ENCODE measurements around the gene SYNCRIP. TPM values are rescaled to one million over a fixed set of nuclear protein-coding genes. Genes with fewer than 3 reads are reported as not detected.
"Not testable (repeated sequence)": the region's sequence is repeated elsewhere in the genome, so short reads cannot be mapped to it uniquely, and the experiment has no call there.

The SYNCRIP gene
- total RNA-seq, 4 donors from 2014 or later = 43.0 to 59.3 (median 54.5) TPM

DNA sequence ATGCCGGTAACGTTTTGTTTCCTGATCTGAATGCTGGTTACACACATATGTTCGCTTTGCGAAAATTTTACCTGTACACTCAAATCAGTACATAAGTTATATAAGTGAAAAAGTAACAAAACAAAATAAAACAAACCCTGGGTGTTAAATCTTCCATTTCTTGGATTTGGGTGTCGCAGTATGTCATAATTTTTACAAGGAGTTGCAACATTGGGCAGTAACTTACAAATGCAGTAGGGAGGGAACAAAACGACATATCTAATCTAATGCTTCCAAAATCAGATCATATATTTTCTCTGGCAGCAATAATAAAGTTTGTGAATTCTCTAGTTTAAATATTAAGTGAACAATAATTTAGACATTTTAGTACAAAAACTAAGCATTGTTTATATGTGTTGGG is 74.3 kb downstream of the SYNCRIP start:
- intact Hi-C loops (cut with DNase I; ENCODE audit: low total_unique reads) (no loop called here), in situ Hi-C loops (cut with MboI; ENCODE audit: low sequenced_read_pairs in 4 of 4) (no loop called here)
- peaks cover 0 to 49% of the 10 kb centered on the region in 2 donors for H3K36me3 ChIP-seq
- no peaks in the 10 kb centered on the region for H3K9me3 ChIP-seq
- no peak overlapping the region for H3K4me3 ChIP-seq
- no peaks in the 10 kb centered on the region for H3K27me3 ChIP-seq
- H3K27ac ChIP-seq = no peak overlapping the region
- no peak for ATAC-seq
- no peaks in the 10 kb centered on the region for H3K4me1 ChIP-seq
- TF ChIP-seq POLR2A (IDR thresholded peaks at IDR 0.05) = no peak
- TF ChIP-seq, protein P1, sequence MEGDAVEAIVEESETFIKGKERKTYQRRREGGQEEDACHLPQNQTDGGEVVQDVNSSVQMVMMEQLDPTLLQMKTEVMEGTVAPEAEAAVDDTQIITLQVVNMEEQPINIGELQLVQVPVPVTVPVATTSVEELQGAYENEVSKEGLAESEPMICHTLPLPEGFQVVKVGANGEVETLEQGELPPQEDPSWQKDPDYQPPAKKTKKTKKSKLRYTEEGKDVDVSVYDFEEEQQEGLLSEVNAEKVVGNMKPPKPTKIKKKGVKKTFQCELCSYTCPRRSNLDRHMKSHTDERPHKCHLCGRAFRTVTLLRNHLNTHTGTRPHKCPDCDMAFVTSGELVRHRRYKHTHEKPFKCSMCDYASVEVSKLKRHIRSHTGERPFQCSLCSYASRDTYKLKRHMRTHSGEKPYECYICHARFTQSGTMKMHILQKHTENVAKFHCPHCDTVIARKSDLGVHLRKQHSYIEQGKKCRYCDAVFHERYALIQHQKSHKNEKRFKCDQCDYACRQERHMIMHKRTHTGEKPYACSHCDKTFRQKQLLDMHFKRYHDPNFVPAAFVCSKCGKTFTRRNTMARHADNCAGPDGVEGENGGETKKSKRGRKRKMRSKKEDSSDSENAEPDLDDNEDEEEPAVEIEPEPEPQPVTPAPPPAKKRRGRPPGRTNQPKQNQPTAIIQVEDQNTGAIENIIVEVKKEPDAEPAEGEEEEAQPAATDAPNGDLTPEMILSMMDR (IDR thresholded peaks at IDR 0.05 in 4 of 5, conservative IDR thresholded peaks at IDR 0.05 in 1 of 5) = no peak
- no peak for DNase-seq

DNA sequence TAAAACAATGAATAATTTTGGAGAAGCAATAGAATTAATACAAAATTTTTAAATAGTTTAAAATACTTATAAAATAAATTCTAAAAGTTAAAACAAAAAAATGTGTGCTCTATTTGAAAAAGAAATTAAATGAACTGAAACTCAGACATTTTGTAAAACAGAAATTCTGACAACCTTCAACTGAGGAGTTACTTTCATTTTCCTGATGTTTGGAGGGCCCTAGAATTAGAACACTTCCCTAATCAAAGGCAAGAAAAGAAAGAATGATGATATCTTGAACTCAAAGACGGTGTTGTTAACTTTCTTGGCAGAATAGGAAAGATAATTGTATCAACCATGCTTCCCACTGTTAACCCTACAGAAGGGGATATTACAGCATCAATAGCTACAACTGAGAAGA is 77.0 kb downstream of the SYNCRIP start:
- Histone ChIP-seq H3K4me1 (no peaks in the 10 kb centered on the region), H3K4me3 (no peak overlapping the region), H3K9me3 (no peaks in the 10 kb centered on the region), H3K27ac (no peak overlapping the region), H3K36me3 (peaks cover 0 to 48% of the 10 kb centered on the region in 2 donors), H3K27me3 (no peaks in the 10 kb centered on the region)
- in situ Hi-C loops (cut with MboI; ENCODE audit: low sequenced_read_pairs in 4 of 4) = no loop called here
- intact Hi-C loops (cut with DNase I; ENCODE audit: low total_unique reads) = no loop called here
- ATAC-seq (no peak), DNase-seq (no peak)
- TF ChIP-seq, protein P1 (IDR thresholded peaks at IDR 0.05 in 4 of 5, conservative IDR thresholded peaks at IDR 0.05 in 1 of 5) = no peak
- TF ChIP-seq POLR2A (IDR thresholded peaks at IDR 0.05) = no peak

DNA sequence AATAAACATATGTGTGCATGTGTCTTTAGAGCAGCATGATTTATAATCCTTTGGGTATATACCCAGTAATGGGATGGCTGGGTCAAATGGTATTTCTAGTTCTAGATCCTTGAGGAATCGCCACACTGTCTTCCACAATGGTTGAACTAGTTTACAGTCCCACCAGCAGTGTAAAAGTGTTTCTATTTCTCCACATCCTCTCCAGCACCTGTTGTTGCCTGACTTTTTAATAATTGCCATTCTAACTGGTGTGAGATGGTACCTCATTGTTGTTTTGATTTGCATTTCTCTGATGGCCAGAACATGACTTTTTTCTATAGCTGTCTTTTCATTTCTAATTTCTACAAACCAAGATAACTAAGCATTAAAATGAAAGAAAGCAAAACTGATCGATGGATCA is 78.5 kb downstream of the SYNCRIP start:
- ATAC-seq; DNase-seq; intact Hi-C loops (cut with DNase I; ENCODE audit: low total_unique reads); H3K27ac ChIP-seq; H3K4me1 ChIP-seq; H3K27me3 ChIP-seq; H3K9me3 ChIP-seq; H3K4me3 ChIP-seq; in situ Hi-C loops (cut with MboI; ENCODE audit: low sequenced_read_pairs in 4 of 4): not testable (repeated sequence)
- H3K36me3 ChIP-seq = peaks cover 0 to 42% of the 10 kb centered on the region in 2 donors

Other genes starting within 250 kb of the SYNCRIP start
- 1 to 10 TPM in 3 of 4 donors, under 1 TPM in 1; 0.82 to 4.3 (median 2.8) TPM for gene NT5E, start 192.8 kb downstream of the SYNCRIP start, total RNA-seq
- gene SNX14, start 49.0 kb downstream of the SYNCRIP start, total RNA-seq = 10 to 100 TPM; 16.0 to 38.5 (median 24.7) TPM